ENCODE results near the gene PTPRG.

The PTPRG gene

GRCh38 chr3:61669203-61669602 is 107.8 kb downstream of the PTPRG start:
- no peak for DNase-seq (ENCODE audit: extremely low read depth, insufficient read length)

GRCh38 chr3:61669668-61670299 is 108.4 kb downstream of the PTPRG start:
- TF ChIP-seq CTCF (IDR thresholded peaks at IDR 0.05; ENCODE audit: insufficient read depth, low read length, poor library complexity, severe bottlenecking): no peak
- peak; percentile 33 for DNase-seq (ENCODE audit: extremely low read depth, insufficient read length)

More at GRCh38 chr3:61669203-61669602, 107.8 kb downstream of the PTPRG start:
- Histone ChIP-seq H3K4me3 (replicated peaks; ENCODE audit: low read depth, low read length) (no peak overlapping the region), H3K36me3 (ENCODE audit: control insufficient read depth, insufficient read depth, low read length) (no peaks in the 10 kb centered on the region), H3K27me3 (replicated peaks; ENCODE audit: control insufficient read depth, insufficient read depth, low read length) (no peaks in the 10 kb centered on the region; the same call in 1 of the 2 replicates)
- no peak for TF ChIP-seq CTCF (IDR thresholded peaks at IDR 0.05; ENCODE audit: insufficient read depth, low read length, poor library complexity, severe bottlenecking)

GRCh38 chr3:61673651-61674050 is 112.3 kb downstream of the PTPRG start:
- no peak for DNase-seq (ENCODE audit: extremely low read depth, insufficient read length)
- no peak overlapping the region for H3K4me3 ChIP-seq (replicated peaks; ENCODE audit: low read depth, low read length)
- no peak for TF ChIP-seq CTCF (IDR thresholded peaks at IDR 0.05; ENCODE audit: insufficient read depth, low read length, poor library complexity, severe bottlenecking)
- H3K36me3 ChIP-seq (ENCODE audit: control insufficient read depth, insufficient read depth, low read length): no peaks in the 10 kb centered on the region
- H3K27me3 ChIP-seq (replicated peaks; ENCODE audit: control insufficient read depth, insufficient read depth, low read length): no peaks in the 10 kb centered on the region

More at GRCh38 chr3:61669668-61670299, 108.4 kb downstream of the PTPRG start:
- no peaks in the 10 kb centered on the region; the same call in 1 of the 2 replicates for H3K27me3 ChIP-seq (replicated peaks; ENCODE audit: control insufficient read depth, insufficient read depth, low read length)
- H3K4me3 ChIP-seq (replicated peaks; ENCODE audit: low read depth, low read length): no peak overlapping the region
- H3K36me3 ChIP-seq (ENCODE audit: control insufficient read depth, insufficient read depth, low read length): no peaks in the 10 kb centered on the region

GRCh38 chr3:61674596-61674995 is 113.2 kb downstream of the PTPRG start:
- Histone ChIP-seq H3K27me3 (replicated peaks; ENCODE audit: control insufficient read depth, insufficient read depth, low read length) (no peaks in the 10 kb centered on the region), H3K36me3 (ENCODE audit: control insufficient read depth, insufficient read depth, low read length) (no peaks in the 10 kb centered on the region), H3K4me3 (replicated peaks; ENCODE audit: low read depth, low read length) (no peak overlapping the region)
- DNase-seq (ENCODE audit: extremely low read depth, insufficient read length): no peak
- TF ChIP-seq CTCF (IDR thresholded peaks at IDR 0.05; ENCODE audit: insufficient read depth, low read length, poor library complexity, severe bottlenecking): no peak

GRCh38 chr3:61679026-61679425 is 117.7 kb downstream of the PTPRG start:
- H3K27me3 ChIP-seq (replicated peaks; ENCODE audit: control insufficient read depth, insufficient read depth, low read length): no peaks in the 10 kb centered on the region
- no peak overlapping the region for H3K4me3 ChIP-seq (replicated peaks; ENCODE audit: low read depth, low read length)
- H3K36me3 ChIP-seq (ENCODE audit: control insufficient read depth, insufficient read depth, low read length): no peaks in the 10 kb centered on the region
- no peak for DNase-seq (ENCODE audit: extremely low read depth, insufficient read length)
- TF ChIP-seq CTCF (IDR thresholded peaks at IDR 0.05; ENCODE audit: insufficient read depth, low read length, poor library complexity, severe bottlenecking): no peak
